HCT116 (cell line): ENCODE results near the gene POLH.

Source experiments
- CBX3 ChIP-seq: IDR thresholded peaks from 2 replicates; pipeline ENCODE4 v1.6.1; 2012; ENCODE audit warnings: low read depth
- EZH2 ChIP-seq: fragments of 200-600 bp; sonication (generic); IDR thresholded peaks from 2 replicates; pipeline ENCODE4 v1.6.1; 2017; ENCODE audit warnings: antibody characterized with exemption, mixed run types
- EZH2phosphoT487 ChIP-seq: fragments of 200-600 bp; IDR thresholded peaks from 2 replicates; pipeline ENCODE4 v1.6.1; 2018; ENCODE audit warnings: antibody characterized with exemption, borderline replicate concordance
- FOSL1 ChIP-seq: IDR thresholded peaks from 2 replicates; pipeline ENCODE4 v1.6.1; 2012; ENCODE audit warnings: low read depth
- POLR2AphosphoS5 ChIP-seq: IDR thresholded peaks from 2 replicates; pipeline ENCODE4 v1.6.1; 2011; ENCODE audit warnings: mild to moderate bottlenecking, low read depth, low read length, moderate library complexity
- SIN3A ChIP-seq: IDR thresholded peaks from 2 replicates; pipeline ENCODE4 v1.6.1; 2012; ENCODE audit warnings: low read depth
- SP1 ChIP-seq: IDR thresholded peaks from 2 replicates; pipeline ENCODE4 v1.6.1; 2012; ENCODE audit warnings: low read depth
- SRF ChIP-seq: IDR thresholded peaks from 2 replicates; pipeline ENCODE4 v1.6.1; 2012; ENCODE audit warnings: low read depth
- ZNF274 ChIP-seq: fragments of 200-500 bp; sonication (Bioruptor generic); IDR thresholded peaks from 2 replicates; pipeline ENCODE4 v1.6.1; 2014; ENCODE audit warnings: mild to moderate bottlenecking, low read depth, low read length, inconsistent platforms
- TF ChIP-seq, protein P1 (sequence below), 3 experiments: fragments of 200-600 bp in 1 of 3; sonication (generic) in 1 of 3; IDR thresholded peaks in 2 of 3; conservative IDR thresholded peaks in 1 of 3; 2 replicates each; pipeline ENCODE4 v1.5.1; 2012 to 2017; ENCODE audit warnings: low read depth in 2 of 3, low read length in 2 of 3, antibody characterized with exemption in 1 of 3, borderline replicate concordance in 1 of 3, control low read depth in 1 of 3, mild to moderate bottlenecking in 1 of 3, mixed read lengths in 1 of 3, mixed run types in 1 of 3, moderate library complexity in 1 of 3; ENCODE audit not compliant: insufficient read depth in 1 of 3
- TF ChIP-seq, protein P2 (sequence below): IDR thresholded peaks from 2 replicates; pipeline ENCODE4 v1.6.1; 2012; ENCODE audit warnings: low read depth
- TF ChIP-seq, protein P3 (sequence below): IDR thresholded peaks from 2 replicates; pipeline ENCODE4 v1.6.1; 2012

DNA sequence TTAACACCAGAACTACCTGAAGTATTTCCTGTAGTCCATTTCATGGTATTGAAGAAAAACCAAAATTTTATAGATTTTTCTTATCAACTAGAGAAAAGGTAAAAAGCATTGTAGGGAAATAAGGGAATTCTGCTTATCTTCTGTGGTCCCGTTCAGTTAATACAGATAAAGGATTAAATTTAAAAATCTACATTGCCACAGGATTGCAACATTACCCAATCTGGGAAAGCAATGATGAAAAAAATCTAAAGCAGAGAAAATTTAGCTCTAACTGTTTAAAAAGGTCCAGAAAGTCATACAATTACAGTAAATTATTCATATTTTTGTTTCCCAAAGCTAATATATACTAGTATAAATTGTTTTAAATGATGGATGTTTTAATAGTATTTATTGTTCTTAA lies 18.0 kb downstream of the POLH start:
- TF ChIP-seq, protein P1, sequence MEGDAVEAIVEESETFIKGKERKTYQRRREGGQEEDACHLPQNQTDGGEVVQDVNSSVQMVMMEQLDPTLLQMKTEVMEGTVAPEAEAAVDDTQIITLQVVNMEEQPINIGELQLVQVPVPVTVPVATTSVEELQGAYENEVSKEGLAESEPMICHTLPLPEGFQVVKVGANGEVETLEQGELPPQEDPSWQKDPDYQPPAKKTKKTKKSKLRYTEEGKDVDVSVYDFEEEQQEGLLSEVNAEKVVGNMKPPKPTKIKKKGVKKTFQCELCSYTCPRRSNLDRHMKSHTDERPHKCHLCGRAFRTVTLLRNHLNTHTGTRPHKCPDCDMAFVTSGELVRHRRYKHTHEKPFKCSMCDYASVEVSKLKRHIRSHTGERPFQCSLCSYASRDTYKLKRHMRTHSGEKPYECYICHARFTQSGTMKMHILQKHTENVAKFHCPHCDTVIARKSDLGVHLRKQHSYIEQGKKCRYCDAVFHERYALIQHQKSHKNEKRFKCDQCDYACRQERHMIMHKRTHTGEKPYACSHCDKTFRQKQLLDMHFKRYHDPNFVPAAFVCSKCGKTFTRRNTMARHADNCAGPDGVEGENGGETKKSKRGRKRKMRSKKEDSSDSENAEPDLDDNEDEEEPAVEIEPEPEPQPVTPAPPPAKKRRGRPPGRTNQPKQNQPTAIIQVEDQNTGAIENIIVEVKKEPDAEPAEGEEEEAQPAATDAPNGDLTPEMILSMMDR (IDR thresholded peaks at IDR 0.05 in 2 of 3, conservative IDR thresholded peaks at IDR 0.05 in 1 of 3; ENCODE audit: borderline replicate concordance in 1 of 3, insufficient read depth in 1 of 3, low read depth in 2 of 3, low read length in 2 of 3), result no peak
- no peak for TF ChIP-seq POLR2AphosphoS5
- TF ChIP-seq, protein P2, sequence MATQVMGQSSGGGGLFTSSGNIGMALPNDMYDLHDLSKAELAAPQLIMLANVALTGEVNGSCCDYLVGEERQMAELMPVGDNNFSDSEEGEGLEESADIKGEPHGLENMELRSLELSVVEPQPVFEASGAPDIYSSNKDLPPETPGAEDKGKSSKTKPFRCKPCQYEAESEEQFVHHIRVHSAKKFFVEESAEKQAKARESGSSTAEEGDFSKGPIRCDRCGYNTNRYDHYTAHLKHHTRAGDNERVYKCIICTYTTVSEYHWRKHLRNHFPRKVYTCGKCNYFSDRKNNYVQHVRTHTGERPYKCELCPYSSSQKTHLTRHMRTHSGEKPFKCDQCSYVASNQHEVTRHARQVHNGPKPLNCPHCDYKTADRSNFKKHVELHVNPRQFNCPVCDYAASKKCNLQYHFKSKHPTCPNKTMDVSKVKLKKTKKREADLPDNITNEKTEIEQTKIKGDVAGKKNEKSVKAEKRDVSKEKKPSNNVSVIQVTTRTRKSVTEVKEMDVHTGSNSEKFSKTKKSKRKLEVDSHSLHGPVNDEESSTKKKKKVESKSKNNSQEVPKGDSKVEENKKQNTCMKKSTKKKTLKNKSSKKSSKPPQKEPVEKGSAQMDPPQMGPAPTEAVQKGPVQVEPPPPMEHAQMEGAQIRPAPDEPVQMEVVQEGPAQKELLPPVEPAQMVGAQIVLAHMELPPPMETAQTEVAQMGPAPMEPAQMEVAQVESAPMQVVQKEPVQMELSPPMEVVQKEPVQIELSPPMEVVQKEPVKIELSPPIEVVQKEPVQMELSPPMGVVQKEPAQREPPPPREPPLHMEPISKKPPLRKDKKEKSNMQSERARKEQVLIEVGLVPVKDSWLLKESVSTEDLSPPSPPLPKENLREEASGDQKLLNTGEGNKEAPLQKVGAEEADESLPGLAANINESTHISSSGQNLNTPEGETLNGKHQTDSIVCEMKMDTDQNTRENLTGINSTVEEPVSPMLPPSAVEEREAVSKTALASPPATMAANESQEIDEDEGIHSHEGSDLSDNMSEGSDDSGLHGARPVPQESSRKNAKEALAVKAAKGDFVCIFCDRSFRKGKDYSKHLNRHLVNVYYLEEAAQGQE, result no peak
- TF ChIP-seq FOSL1, result no peak
- no peak for TF ChIP-seq SP1
- TF ChIP-seq ZNF274, result no peak
- no peak for TF ChIP-seq CBX3
- no peak for TF ChIP-seq SIN3A
- TF ChIP-seq, protein P3, sequence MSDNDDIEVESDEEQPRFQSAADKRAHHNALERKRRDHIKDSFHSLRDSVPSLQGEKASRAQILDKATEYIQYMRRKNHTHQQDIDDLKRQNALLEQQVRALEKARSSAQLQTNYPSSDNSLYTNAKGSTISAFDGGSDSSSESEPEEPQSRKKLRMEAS, result no peak
- no peak for TF ChIP-seq SRF
- no peak for TF ChIP-seq EZH2
- TF ChIP-seq EZH2phosphoT487, result no peak
